B cell (primary cell): Measurements from ENCODE around the gene ITGB1. TPM values are rescaled to one million over a fixed set of nuclear protein-coding genes. Genes with fewer than 3 reads are reported as not detected.
A peak's percentile ranks its signal among the peaks of the same experiment; 100 is the strongest.

Source experiments
- ATAC-seq: fragments of 200-7000 bp; cut with Tn5 transposase; one replicate; pipeline ENCODE4 v1.10.0; 2021; ENCODE audit warnings: low read depth, mild to moderate bottlenecking, moderate number of reproducible peaks, moderate library complexity
- CTCF ChIA-PET: fragments of 350-600 bp; sonication (Branson Sonifier 250); formaldehyde crosslinking; loops from one replicate; lab custom pipeline; 2021; ENCODE audit warnings: antibody characterized with exemption, inconsistent platforms; lab: Charles Lee
- POLR2A ChIA-PET: fragments of 350-600 bp; sonication (Branson Sonifier 250); formaldehyde crosslinking; loops from one replicate; lab custom pipeline; 2021; ENCODE audit warnings: antibody characterized with exemption; lab: Charles Lee
- DNase-seq: peaks from one replicate; pipeline ENCODE4 v3.0.0; 2013
- H2AFZ ChIP-seq: 2 replicates; pipeline ENCODE4 v1.6.1; 2012; ENCODE audit warnings: mild to moderate bottlenecking, low read depth, low read length; ENCODE audit not compliant: insufficient read depth, poor library complexity, severe bottlenecking
- H3K27ac ChIP-seq, 2 donors: 1 replicate in 1 of 2; 2 replicates in 1 of 2; pipeline ENCODE4 v1.5.1; 2012 to 2013; ENCODE audit warnings: low read length in 2 of 2, mild to moderate bottlenecking in 2 of 2, moderate library complexity in 1 of 2
- H3K27me3 ChIP-seq, 4 experiments: fragments of 200-600 bp in 1 of 4; sonication (generic) in 1 of 4; replicated peaks in 1 of 4; 1 replicate in 2 of 4; 2 replicates in 2 of 4; pipeline versions ENCODE4 v1.6.1 to v1.7.0; 2013 to 2016; ENCODE audit warnings: low read length in 3 of 4, mild to moderate bottlenecking in 2 of 4, mixed read lengths in 1 of 4, moderate library complexity in 1 of 4; ENCODE audit not compliant: insufficient read depth in 4 of 4, control insufficient read depth in 3 of 4; ENCODE audit errors: control extremely low read depth in 1 of 4
- H3K36me3 ChIP-seq, 2 experiments: replicated peaks in 1 of 2; 1 replicate in 1 of 2; 2 replicates in 1 of 2; pipeline versions ENCODE4 v1.6.1 to v1.7.1; 2013; ENCODE audit warnings: low read length in 1 of 2; ENCODE audit not compliant: insufficient read depth in 2 of 2, control insufficient read depth in 1 of 2; ENCODE audit errors: control extremely low read depth in 1 of 2, extremely low read depth in 1 of 2
- H3K4me1 ChIP-seq, 2 donors: fragments of 200-600 bp in 1 of 2; sonication (generic) in 1 of 2; 1 replicate in 1 of 2; 2 replicates in 1 of 2; pipeline versions ENCODE4 v1.5.1 to v1.6.1; 2013 to 2017; ENCODE audit warnings: low read length in 2 of 2; ENCODE audit not compliant: control insufficient read depth in 2 of 2, insufficient read depth in 2 of 2
- H3K4me2 ChIP-seq: replicated peaks from 2 replicates; pipeline ENCODE3; 2012; ENCODE audit warnings: mild to moderate bottlenecking, low read depth, low read length; ENCODE audit not compliant: poor library complexity, severe bottlenecking
- H3K4me3 ChIP-seq, 5 experiments: fragments of 200-600 bp in 1 of 5; sonication (generic) in 1 of 5; 1 replicate in 3 of 5; 2 replicates in 2 of 5; pipeline versions ENCODE4 v1.5.1 to v1.7.0; 2011 to 2016; ENCODE audit warnings: low read length in 4 of 5, mild to moderate bottlenecking in 4 of 5, low read depth in 2 of 5, control low read depth in 1 of 5, moderate library complexity in 1 of 5; ENCODE audit not compliant: insufficient read depth in 1 of 5; ENCODE audit errors: control extremely low read depth in 1 of 5, extremely low read depth in 1 of 5
- H3K79me2 ChIP-seq: fragments of 200-600 bp; sonication (generic); one replicate; pipeline ENCODE4 v1.6.0; 2016; ENCODE audit warnings: low read length; ENCODE audit not compliant: control insufficient read depth, insufficient read depth
- H3K9ac ChIP-seq: fragments of 200-600 bp; sonication (generic); 2 replicates; pipeline ENCODE4 v1.6.1; 2017; ENCODE audit warnings: mild to moderate bottlenecking, low read length, moderate library complexity
- H3K9me3 ChIP-seq, 3 donors: one replicate each; pipeline versions ENCODE4 v1.6.1 to v1.7.1; 2013; ENCODE audit warnings: low read length in 2 of 3; ENCODE audit not compliant: control insufficient read depth in 2 of 3, insufficient read depth in 1 of 3; ENCODE audit errors: control extremely low read depth in 1 of 3
- H4K20me1 ChIP-seq: 2 replicates; pipeline ENCODE4 v1.6.0; 2012; ENCODE audit warnings: mild to moderate bottlenecking, low read length; ENCODE audit not compliant: insufficient read depth, control insufficient read depth, poor library complexity, severe bottlenecking
- H3K27ac Mint-ChIP-seq: one replicate; pipeline ENCODE4 v1.8.0; 2021; ENCODE audit warnings: mixed read lengths
- H3K27me3 Mint-ChIP-seq: one replicate; pipeline ENCODE4 v1.8.0; 2021; ENCODE audit warnings: mixed read lengths
- H3K4me1 Mint-ChIP-seq: one replicate; pipeline ENCODE4 v1.8.0; 2021; ENCODE audit warnings: mixed read lengths
- H3K4me3 Mint-ChIP-seq: one replicate; pipeline ENCODE4 v1.8.0; 2021; ENCODE audit warnings: mixed read lengths
- H3K9me3 Mint-ChIP-seq: one replicate; pipeline ENCODE4 v1.8.0; 2022; ENCODE audit warnings: mixed read lengths; ENCODE audit not compliant: insufficient read depth
- CTCF ChIP-seq: fragments of 200-600 bp; IDR thresholded peaks from one replicate; pipeline ENCODE4 v1.8.0; 2022; ENCODE audit warnings: antibody characterized with exemption, mild to moderate bottlenecking
- EZH2 ChIP-seq: IDR thresholded peaks from 2 replicates; pipeline ENCODE4 v1.6.1; 2012; ENCODE audit warnings: borderline replicate concordance, low read depth, mild to moderate bottlenecking, moderate library complexity, low read length; ENCODE audit not compliant: insufficient read depth, poor library complexity, severe bottlenecking
- WGBS: methylation state at CpG from one replicate; pipeline ENCODE4 v1.1.5; 2013; ENCODE audit warnings: missing lambda C conversion rate; ENCODE audit not compliant: insufficient coverage; 5-methylcytosine and 5-hydroxymethylcytosine counted together
- intact Hi-C: fragments of 100-400 bp; cut with micrococcal nuclease; formaldehyde crosslinking; loops from one replicate; pipeline ENCODE4 v1.10.0; 2022
- polyA minus RNA-seq: library from RNA; depleted of rRNA, polyadenylated mRNA; stranded (reverse); fragments of >200 nt; gene quantifications from 2 replicates; pipeline ENCODE4 v1.2.3, GENCODE V29; 2012
- polyA plus RNA-seq: library from polyadenylated mRNA; depleted of rRNA; stranded (reverse); fragments of >200 nt; gene quantifications from 2 replicates; pipeline ENCODE4 v1.2.3, GENCODE V29; 2012
- total RNA-seq, 2 donors: library from RNA; stranded (reverse); fragments of 120-200 nt in 1 of 2; gene quantifications; 1 replicate in 1 of 2; 2 replicates in 1 of 2; pipeline versions ENCODE4 v1.2.3 to v1.2.4, GENCODE V29; 2013 to 2022

ITGB1 gene
- total RNA-seq: 118 and 128 TPM in 2 replicates
- total RNA-seq (2013): 277 TPM
- polyA plus RNA-seq: 28.8 and 30.8 TPM in 2 replicates
- polyA minus RNA-seq: 49.2 and 108 TPM in 2 replicates

DNA sequence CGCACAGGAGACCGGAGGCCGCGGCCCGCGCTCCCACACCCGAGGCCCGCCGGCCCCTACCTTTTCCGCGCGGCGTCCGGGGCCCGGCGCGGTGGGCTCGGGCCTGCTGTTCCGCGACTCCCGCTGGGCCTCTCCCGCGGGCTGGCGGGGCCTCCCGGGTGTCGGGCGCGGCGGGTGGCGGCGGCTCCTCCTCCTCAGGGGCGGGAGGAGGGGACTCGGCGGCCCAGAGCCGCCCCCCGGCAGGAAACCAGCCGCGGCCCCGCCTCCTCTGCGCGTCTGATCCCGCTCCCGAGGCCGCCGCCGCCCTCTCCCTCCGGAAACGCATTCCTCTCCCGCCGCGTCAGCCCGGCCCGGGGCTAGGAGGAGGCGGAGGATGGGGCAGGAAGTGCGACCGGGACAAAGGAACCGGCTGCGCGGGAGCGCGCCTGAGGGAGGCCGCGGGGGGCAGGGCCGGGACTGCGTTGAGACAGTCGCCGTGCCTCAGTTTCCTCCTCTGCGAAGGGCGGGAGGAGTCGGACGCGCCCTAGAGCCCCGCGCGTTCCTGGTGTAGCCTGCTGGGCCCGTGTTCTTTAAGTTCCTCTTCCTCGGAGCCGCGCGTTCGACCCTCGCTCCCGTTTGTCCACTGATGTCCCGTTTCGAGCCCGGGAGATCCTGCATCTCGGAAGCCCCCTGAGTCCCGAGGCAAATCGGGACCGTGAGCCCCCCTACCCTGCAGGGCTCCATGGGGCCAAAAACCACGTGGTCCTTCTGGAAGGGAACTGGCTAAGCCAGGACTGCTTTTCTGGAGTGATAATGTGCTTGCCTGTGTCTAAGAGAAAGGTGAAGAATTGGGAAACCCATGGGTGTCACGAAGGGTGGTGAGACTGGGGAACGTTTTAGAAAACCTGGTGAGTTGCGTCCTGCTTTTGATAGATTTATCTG, at the start of gene ITGB1:
TSS of gene ITGB1 (minus strand) at position 146 of the 921 bp plus-strand sequence. CDS start 22,672 bp downstream, outside the sequence.
- ChIA-PET CTCF (no interaction called here), POLR2A (no interaction called here)
- WGBS: under 1% methylated on average over 89 of the region's 94 CpGs
- Mint-ChIP-seq H3K27me3 (no peaks in the 10 kb centered on the region), H3K4me3 (peak within 1 kb of the TSS; percentile 94), H3K27ac (peak within 1 kb of the TSS; percentile 93), H3K9me3 (no peaks in the 10 kb centered on the region), H3K4me1 (peaks cover 63% of the 10 kb centered on the region)
- H3K4me2 ChIP-seq: peak within 1 kb of the TSS; percentile 93
- DNase-seq: peak; percentile 85
- H4K20me1 ChIP-seq: peaks cover 10% of the 10 kb centered on the region
- H3K36me3 ChIP-seq: no peaks in the 10 kb centered on the region
- H3K4me3 ChIP-seq: peak within 1 kb of the TSS; percentile 64 to 95 (median 90)
- peak within 1 kb of the TSS; percentile 74 to 84 for H3K27ac ChIP-seq
- H2AFZ ChIP-seq: peak within 1 kb of the TSS; percentile 92
- intact Hi-C loops: loop anchor here (1.0 to 10.0 kb wide), 6 partner anchors 13 to 581 kb away; no protein-coding TSS in a partner anchor
- peak; percentile 89 for ATAC-seq
- peaks cover 34% of the 10 kb centered on the region for H3K79me2 ChIP-seq
- H3K9me3 ChIP-seq: no peaks in the 10 kb centered on the region
- no peaks in the 10 kb centered on the region for H3K27me3 ChIP-seq
- peaks cover 27 to 35% of the 10 kb centered on the region in 2 donors for H3K4me1 ChIP-seq
- H3K9ac ChIP-seq: peak within 1 kb of the TSS; percentile 91
- TF ChIP-seq CTCF (no peak), EZH2 (no peak)
